HCT116 (cell line): Measurements from ENCODE around the gene KIF26B.

Experiments
- CBX3 ChIP-seq: IDR thresholded peaks from 2 replicates; pipeline ENCODE4 v1.6.1; 2012; ENCODE audit warnings: low read depth
- CEBPB ChIP-seq: IDR thresholded peaks from 2 replicates; pipeline ENCODE4 v1.6.1; 2012; ENCODE audit warnings: low read depth
- EGR1 ChIP-seq: IDR thresholded peaks from 2 replicates; pipeline ENCODE4 v1.6.1; 2012; ENCODE audit warnings: low read depth
- EZH2 ChIP-seq: fragments of 200-600 bp; sonication (generic); IDR thresholded peaks from 2 replicates; pipeline ENCODE4 v1.6.1; 2017; ENCODE audit warnings: antibody characterized with exemption, mixed run types
- POLR2A ChIP-seq: IDR thresholded peaks from 2 replicates; pipeline ENCODE4 v1.7.0; 2011; ENCODE audit warnings: borderline replicate concordance; ENCODE audit not compliant: insufficient read depth, insufficient read length; ENCODE audit errors: extremely low read depth
- POLR2AphosphoS5 ChIP-seq: IDR thresholded peaks from 2 replicates; pipeline ENCODE4 v1.6.1; 2011; ENCODE audit warnings: mild to moderate bottlenecking, low read depth, low read length, moderate library complexity
- RAD21 ChIP-seq: IDR thresholded peaks from 2 replicates; pipeline ENCODE4 v1.6.1; 2012; ENCODE audit warnings: low read depth, mild to moderate bottlenecking
- SP1 ChIP-seq: IDR thresholded peaks from 2 replicates; pipeline ENCODE4 v1.6.1; 2012; ENCODE audit warnings: low read depth
- ZFX ChIP-seq: fragments of 450-650 bp; IDR thresholded peaks from 2 replicates; pipeline ENCODE4 v1.6.1; 2017
- TF ChIP-seq, protein P1 (sequence below), 3 experiments: fragments of 200-600 bp in 1 of 3; sonication (generic) in 1 of 3; IDR thresholded peaks in 2 of 3; conservative IDR thresholded peaks in 1 of 3; 2 replicates each; pipeline ENCODE4 v1.5.1; 2012 to 2017; ENCODE audit warnings: low read depth in 2 of 3, low read length in 2 of 3, antibody characterized with exemption in 1 of 3, borderline replicate concordance in 1 of 3, control low read depth in 1 of 3, mild to moderate bottlenecking in 1 of 3, mixed read lengths in 1 of 3, mixed run types in 1 of 3, moderate library complexity in 1 of 3; ENCODE audit not compliant: insufficient read depth in 1 of 3

DNA sequence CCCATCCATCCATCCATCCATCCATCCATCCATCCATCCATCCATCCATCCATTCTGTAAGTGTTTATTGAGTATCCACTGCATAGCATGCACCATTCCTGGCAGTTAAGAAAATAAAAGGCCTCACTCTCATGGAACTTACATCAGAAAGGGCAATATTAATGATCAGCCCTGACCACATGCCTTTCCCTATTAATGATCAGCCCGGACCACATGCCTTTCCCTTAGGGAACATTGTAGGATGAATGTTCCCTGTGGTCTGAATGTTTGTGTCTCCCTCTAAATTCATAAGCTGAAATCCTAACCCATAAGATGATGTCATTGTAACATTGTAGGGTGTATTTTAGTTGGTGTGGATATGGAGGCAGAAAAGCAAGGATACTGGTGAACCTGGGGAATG lies 365.8 kb downstream of the KIF26B start:
- TF ChIP-seq, protein P1, sequence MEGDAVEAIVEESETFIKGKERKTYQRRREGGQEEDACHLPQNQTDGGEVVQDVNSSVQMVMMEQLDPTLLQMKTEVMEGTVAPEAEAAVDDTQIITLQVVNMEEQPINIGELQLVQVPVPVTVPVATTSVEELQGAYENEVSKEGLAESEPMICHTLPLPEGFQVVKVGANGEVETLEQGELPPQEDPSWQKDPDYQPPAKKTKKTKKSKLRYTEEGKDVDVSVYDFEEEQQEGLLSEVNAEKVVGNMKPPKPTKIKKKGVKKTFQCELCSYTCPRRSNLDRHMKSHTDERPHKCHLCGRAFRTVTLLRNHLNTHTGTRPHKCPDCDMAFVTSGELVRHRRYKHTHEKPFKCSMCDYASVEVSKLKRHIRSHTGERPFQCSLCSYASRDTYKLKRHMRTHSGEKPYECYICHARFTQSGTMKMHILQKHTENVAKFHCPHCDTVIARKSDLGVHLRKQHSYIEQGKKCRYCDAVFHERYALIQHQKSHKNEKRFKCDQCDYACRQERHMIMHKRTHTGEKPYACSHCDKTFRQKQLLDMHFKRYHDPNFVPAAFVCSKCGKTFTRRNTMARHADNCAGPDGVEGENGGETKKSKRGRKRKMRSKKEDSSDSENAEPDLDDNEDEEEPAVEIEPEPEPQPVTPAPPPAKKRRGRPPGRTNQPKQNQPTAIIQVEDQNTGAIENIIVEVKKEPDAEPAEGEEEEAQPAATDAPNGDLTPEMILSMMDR (IDR thresholded peaks at IDR 0.05 in 2 of 3, conservative IDR thresholded peaks at IDR 0.05 in 1 of 3; ENCODE audit: borderline replicate concordance in 1 of 3, insufficient read depth in 1 of 3, low read depth in 2 of 3, low read length in 2 of 3): no peak
- TF ChIP-seq RAD21 (no peak), EZH2 (no peak), ZFX (no peak), POLR2AphosphoS5 (no peak), SP1 (no peak), CBX3 (no peak), POLR2A (no peak), CEBPB (no peak), EGR1 (no peak)
